K562 (cell line): ENCODE measurements around the gene GMPR. TPM values are rescaled to one million over a fixed set of nuclear protein-coding genes. Genes with fewer than 3 reads are reported as not detected.

Experiments
- ATAC-seq: fragments of 200-7000 bp; cut with Tn5 transposase; 3 replicates; pipeline ENCODE4 v1.9.1; 2020; ENCODE audit warnings: moderate library complexity
- BruUV-seq: library from RNA; stranded (reverse); fragments of 400-500 nt; replicated peaks from 2 replicates; lab custom pipeline; 2021; lab: Mats Ljungman, UMichigan
- CTCF ChIA-PET: fragments of 300-600 bp; formaldehyde crosslinking; extraction: SDS; loops from one replicate; lab custom pipeline; 2021; ENCODE audit warnings: low intra/inter-chr PET ratio; lab: Yijun Ruan, JAX
- POLR2A ChIA-PET: fragments of 300-600, 350-650 bp; sonication (Branson Sonifier 250); formaldehyde crosslinking; extraction: SDS; loops from one replicate; lab custom pipeline; 2021; ENCODE audit warnings: antibody characterized with exemption, inconsistent platforms; lab: Yijun Ruan, JAX
- DNase-seq, 4 experiments: peaks; one replicate each; pipeline versions ENCODE4 v3.0.0 to v3.0.0-alpha.2; 2011 to 2018; ENCODE audit warnings: low spot score in 3 of 4, mixed read lengths in 3 of 4; ENCODE audit errors: extremely low read depth in 1 of 4
- FAIRE-seq: peaks from 2 replicates; lab custom pipeline; 2011; peaks lifted over from hg19 to GRCh38; lab: Jason Lieb, UNC
- H2AFZ ChIP-seq: 2 replicates; pipeline ENCODE4 v1.6.0; 2011; ENCODE audit warnings: low read depth, low read length, control low read depth, inconsistent platforms
- H3K27ac ChIP-seq: fragments of 200-600 bp; 3 replicates; pipeline ENCODE4 v1.8.0; 2011; ENCODE audit warnings: low read depth, mild to moderate bottlenecking, control low read depth, inconsistent platforms, low read length, moderate library complexity, mixed read lengths; ENCODE audit errors: extremely low read depth
- H3K27me3 ChIP-seq, 2 experiments: fragments of 300-600 bp in 1 of 2; 2 replicates in 1 of 2; 3 replicates in 1 of 2; pipeline versions ENCODE4 v1.6.0 to v1.8.0; 2011; ENCODE audit warnings: inconsistent platforms in 2 of 2, low read length in 2 of 2, mild to moderate bottlenecking in 1 of 2, mixed read lengths in 1 of 2, moderate library complexity in 1 of 2; ENCODE audit not compliant: control insufficient read depth in 2 of 2, insufficient read depth in 2 of 2
- H3K36me3 ChIP-seq: fragments of 300-600 bp; 3 replicates; pipeline ENCODE4 v1.8.0; 2011; ENCODE audit warnings: mild to moderate bottlenecking, low read length, inconsistent platforms; ENCODE audit not compliant: control insufficient read depth, insufficient read depth
- H3K4me1 ChIP-seq, 2 experiments: fragments of 200-600 bp in 1 of 2; replicated peaks in 1 of 2; 2 replicates in 1 of 2; 3 replicates in 1 of 2; pipeline versions ENCODE4 v1.5.1 to v1.8.0; 2011; ENCODE audit warnings: inconsistent platforms in 2 of 2, low read length in 2 of 2, mild to moderate bottlenecking in 1 of 2, mixed read lengths in 1 of 2, moderate library complexity in 1 of 2; ENCODE audit not compliant: control insufficient read depth in 2 of 2, insufficient read depth in 2 of 2
- H3K4me2 ChIP-seq: 2 replicates; pipeline ENCODE4 v1.6.1; 2011; ENCODE audit warnings: low read length, control low read depth, inconsistent platforms, mixed read lengths; ENCODE audit not compliant: insufficient read depth
- H3K4me3 ChIP-seq: fragments of 200-600 bp; sonication (generic), shearing (Covaris generic); 2 replicates; pipeline ENCODE4 v1.5.1; 2016; ENCODE audit warnings: control low read depth, inconsistent platforms
- H3K79me2 ChIP-seq: fragments of 200-600 bp; 3 replicates; pipeline ENCODE4 v1.8.0; 2011; ENCODE audit warnings: low read length, inconsistent platforms; ENCODE audit not compliant: control insufficient read depth, insufficient read depth
- H3K9ac ChIP-seq, 2 experiments: 2 replicates each; pipeline versions ENCODE4 v1.6.0 to v1.6.1; 2011; ENCODE audit warnings: low read depth in 2 of 2, low read length in 2 of 2, control low read depth in 1 of 2, inconsistent platforms in 1 of 2, mild to moderate bottlenecking in 1 of 2, mixed read lengths in 1 of 2; ENCODE audit not compliant: insufficient read depth in 1 of 2
- H3K9me1 ChIP-seq: one replicate; pipeline ENCODE4 v1.6.0; 2011; ENCODE audit warnings: inconsistent platforms, mild to moderate bottlenecking, low read length, moderate library complexity; ENCODE audit not compliant: control insufficient read depth, insufficient read depth
- H3K9me3 ChIP-seq: replicated peaks from 2 replicates; pipeline ENCODE4 v1.5.1; 2011; ENCODE audit warnings: low read depth, low read length, inconsistent platforms; ENCODE audit not compliant: control insufficient read depth, insufficient read depth
- H4K20me1 ChIP-seq: replicated peaks from 2 replicates; pipeline ENCODE4 v1.6.1; 2011; ENCODE audit warnings: low read length, inconsistent platforms, mixed read lengths; ENCODE audit not compliant: control insufficient read depth, insufficient read depth
- ATF3 ChIP-seq, 2 experiments: fragments of 450-650 bp in 1 of 2; sonication (generic) in 1 of 2; formaldehyde crosslinking in 1 of 2; IDR thresholded peaks in 1 of 2; conservative IDR thresholded peaks in 1 of 2; 2 replicates each; pipeline versions ENCODE4 v1.6.1 to v1.8.1; 2016 to 2023; ENCODE audit warnings: mild to moderate bottlenecking in 2 of 2, moderate library complexity in 2 of 2, inconsistent platforms in 1 of 2, missing genetic modification reagents in 1 of 2
- CTCF ChIP-seq, 3 experiments: IDR thresholded peaks in 2 of 3; conservative IDR thresholded peaks in 1 of 3; 2 replicates each; pipeline ENCODE4 v1.5.1; 2011 to 2012; ENCODE audit warnings: low read length in 3 of 3, mild to moderate bottlenecking in 3 of 3, control low read depth in 2 of 3, improper control_type of control experiment in 1 of 3, inconsistent platforms in 1 of 3, low read depth in 1 of 3, mixed read lengths in 1 of 3, moderate library complexity in 1 of 3; ENCODE audit not compliant: insufficient read depth in 2 of 3
- NRF1 ChIP-seq, 2 experiments: fragments of 450-650 bp; IDR thresholded peaks in 1 of 2; conservative IDR thresholded peaks in 1 of 2; 2 replicates each; pipeline ENCODE4 v1.6.1; 2014; ENCODE audit warnings: mild to moderate bottlenecking in 2 of 2
- PYGO2 ChIP-seq: fragments of 450-650 bp; IDR thresholded peaks from 2 replicates; pipeline ENCODE4 v1.6.1; 2016; ENCODE audit warnings: mild to moderate bottlenecking, missing genetic modification characterization, moderate library complexity, missing compliant biosample characterization
- RBM14 ChIP-seq: fragments of 200-400 bp; formaldehyde crosslinking; IDR thresholded peaks from 2 replicates; pipeline ENCODE4 v1.6.1; 2018; ENCODE audit warnings: low read depth, mild to moderate bottlenecking, low read length, moderate library complexity, borderline replicate concordance; ENCODE audit not compliant: insufficient read depth
- ZNF133 ChIP-seq: fragments of 250-450 bp; sonication (Bioruptor Pico); IDR thresholded peaks from 2 replicates; pipeline ENCODE4 v1.4.0; 2020; ENCODE audit warnings: mild to moderate bottlenecking
- ZNF583 ChIP-seq: fragments of 250-450 bp; sonication (Bioruptor Pico); IDR thresholded peaks from 2 replicates; pipeline ENCODE4 v1.4.0; 2020
- ZNF609 ChIP-seq: sonication (generic); formaldehyde crosslinking; IDR thresholded peaks from 2 replicates; pipeline ENCODE4 v1.8.1; 2023; ENCODE audit warnings: missing genetic modification reagents, mild to moderate bottlenecking, borderline replicate concordance
- WGBS: fragments of 100-300 bp; shearing (Covaris generic); methylation state at CpG from one replicate; pipeline ENCODE4 v1.1.6; 2016; ENCODE audit warnings: low coverage, mixed read lengths; ENCODE audit not compliant: insufficient coverage; ENCODE audit errors: missing lambda C conversion rate; 5-methylcytosine and 5-hydroxymethylcytosine counted together
- in situ Hi-C: fragments of 300-500 bp; cut with MboI; formaldehyde crosslinking; loops from 4 replicates; pipeline ENCODE4 v1.15.0; 2018; ENCODE audit warnings: inconsistent platforms, mixed read lengths
- intact Hi-C: fragments of 100-400 bp; cut with micrococcal nuclease; formaldehyde crosslinking; loops from 2 replicates; pipeline ENCODE4 v1.14.2; 2022
- polyA plus RNA-seq, 8 experiments: library from polyadenylated mRNA; depleted of rRNA in 4 of 8; stranded (reverse) in 5 of 8; unstranded in 3 of 8; fragments of >200 nt; fragmentation: Nextera tagmentation in 2 of 8; fragmentation: Illumina TruSeq in 1 of 8; extraction: Ambion mirVana in 2 of 8; extraction: Trizol in 1 of 8; gene quantifications; 2 replicates each; pipeline versions ENCODE4 v1.2.1 to v1.2.3, GENCODE V29; 2011 to 2014; ENCODE audit warnings: inconsistent platforms in 1 of 8, missing spikeins in 1 of 8
- total RNA-seq, 7 experiments: library from RNA; depleted of rRNA in 6 of 7; stranded (reverse); fragments of >200 nt in 6 of 7; fragmentation: Illumina TruSeq in 2 of 7; extraction: Trizol in 2 of 7; gene quantifications; 2 replicates each; pipeline versions ENCODE4 v1.2.1 to v1.2.3, GENCODE V29; 2011 to 2021; ENCODE audit warnings: low replicate concordance in 1 of 7

Gene GMPR
- total and polyA plus RNA-seq, 9 of the 15 experiments (the other 6 are each of a cell fraction or from before 2014, with no cell fraction given) = 34.6 to 83.7 (median 49.8) TPM

GRCh38 chr6:16277101-16277981, 39.0 kb downstream of the GMPR start:
- Histone ChIP-seq H3K4me3 (no peak overlapping the region), H3K79me2 (peaks cover 6% of the 10 kb centered on the region; the same call in 2 of the 3 replicates), H3K4me2 (peak overlapping the region; percentile 34), H3K27me3 (no peaks in the 10 kb centered on the region), H4K20me1 (0 out of 2 replicates have a peak, but pooled peaks cover 6% of the 10 kb centered on the region), H3K9me3 (no peaks in the 10 kb centered on the region), H3K27ac (peak overlapping the region; percentile 51), H3K36me3 (peaks cover 76% of the 10 kb centered on the region), H2AFZ (no peak overlapping the region), H3K9me1 (peaks cover 7% of the 10 kb centered on the region), H3K9ac (peak overlapping the region in 1 of 2 experiments; percentile 49; a peak in 1 of 4 replicates), H3K4me1 (peaks cover 15 to 28% of the 10 kb centered on the region in 2 experiments)
- ChIA-PET POLR2A (interaction anchor here (0.6 to 5.6 kb wide), 12 partner anchors 9 to 1976 kb away, joined by 3 to 57 read pairs (median 4); no protein-coding TSS in a partner anchor), CTCF (interaction anchor here (0.7 to 1.1 kb wide), 2 partner anchors 146 to 335 kb away, joined by 3 to 5 read pairs; no protein-coding TSS in a partner anchor)
- FAIRE-seq (peak; percentile 98), ATAC-seq (peak; percentile 100), DNase-seq (peak; percentile 93 to 97 (median 94))
- in situ Hi-C loops = no loop called here
- intact Hi-C loops = loop anchor here (1.0 to 10.0 kb wide), 3 partner anchors 45 to 583 kb away; no protein-coding TSS in a partner anchor
- BruUV-seq = no TSS peak
- WGBS = 23% methylated on average over 18 of the region's 18 CpGs
- no peak for TF ChIP-seq ZNF583 (CRISPR knock-in tag)
- TF ChIP-seq ATF3 (IDR thresholded peaks at IDR 0.05) = peak; percentile 97
- TF ChIP-seq ATF3 (CRISPR knock-in tag; conservative IDR thresholded peaks at IDR 0.05) = peak; percentile 92
- no peak for TF ChIP-seq ZNF609 (CRISPR knock-in tag)
- TF ChIP-seq CTCF (IDR thresholded peaks at IDR 0.05 in 2 of 3, conservative IDR thresholded peaks at IDR 0.05 in 1 of 3; ENCODE audit: insufficient read depth in 2 of 3, low read depth in 1 of 3, low read length in 3 of 3) = peak; percentile 92 to 98 (median 98)
- TF ChIP-seq RBM14 = no peak
- TF ChIP-seq ZNF133 (CRISPR knock-in tag) = no peak
- peak; percentile 51; the same call in 1 of the 2 replicates for TF ChIP-seq PYGO2
- 0 out of 4 replicates have a peak, but pooled peaks of 1 of the 2 experiments have one; percentile 4 for TF ChIP-seq NRF1 (conservative IDR thresholded peaks at IDR 0.05 in 1 of 2, IDR thresholded peaks at IDR 0.05 in 1 of 2)
